ENCODE measurements around the gene LHB.

The LHB gene

DNA sequence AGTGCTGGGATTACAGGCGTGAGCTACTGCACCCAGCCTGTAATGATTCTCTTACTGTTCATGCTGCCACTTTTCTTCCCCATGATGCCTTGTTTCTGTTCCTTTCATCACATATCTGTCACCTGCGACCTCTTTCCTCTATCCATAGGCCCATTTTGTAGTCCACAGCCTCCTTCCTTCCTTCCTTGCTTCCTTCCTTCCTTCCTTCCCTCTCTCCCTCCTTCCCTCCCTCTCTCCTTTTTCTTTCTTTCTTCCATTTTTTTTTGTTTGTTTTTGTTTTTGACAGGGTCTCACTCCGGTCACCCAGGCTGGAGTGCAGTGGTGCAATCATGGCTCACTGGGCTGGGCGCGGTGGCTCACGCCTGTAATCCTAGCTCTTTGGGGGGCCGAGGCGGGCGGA is 28.0 kb downstream of the LHB start:
- TF ChIP-seq, protein P1, sequence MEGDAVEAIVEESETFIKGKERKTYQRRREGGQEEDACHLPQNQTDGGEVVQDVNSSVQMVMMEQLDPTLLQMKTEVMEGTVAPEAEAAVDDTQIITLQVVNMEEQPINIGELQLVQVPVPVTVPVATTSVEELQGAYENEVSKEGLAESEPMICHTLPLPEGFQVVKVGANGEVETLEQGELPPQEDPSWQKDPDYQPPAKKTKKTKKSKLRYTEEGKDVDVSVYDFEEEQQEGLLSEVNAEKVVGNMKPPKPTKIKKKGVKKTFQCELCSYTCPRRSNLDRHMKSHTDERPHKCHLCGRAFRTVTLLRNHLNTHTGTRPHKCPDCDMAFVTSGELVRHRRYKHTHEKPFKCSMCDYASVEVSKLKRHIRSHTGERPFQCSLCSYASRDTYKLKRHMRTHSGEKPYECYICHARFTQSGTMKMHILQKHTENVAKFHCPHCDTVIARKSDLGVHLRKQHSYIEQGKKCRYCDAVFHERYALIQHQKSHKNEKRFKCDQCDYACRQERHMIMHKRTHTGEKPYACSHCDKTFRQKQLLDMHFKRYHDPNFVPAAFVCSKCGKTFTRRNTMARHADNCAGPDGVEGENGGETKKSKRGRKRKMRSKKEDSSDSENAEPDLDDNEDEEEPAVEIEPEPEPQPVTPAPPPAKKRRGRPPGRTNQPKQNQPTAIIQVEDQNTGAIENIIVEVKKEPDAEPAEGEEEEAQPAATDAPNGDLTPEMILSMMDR (IDR thresholded peaks at IDR 0.05; ENCODE audit: borderline replicate concordance, insufficient read depth, low read depth, low read length): no peak

DNA sequence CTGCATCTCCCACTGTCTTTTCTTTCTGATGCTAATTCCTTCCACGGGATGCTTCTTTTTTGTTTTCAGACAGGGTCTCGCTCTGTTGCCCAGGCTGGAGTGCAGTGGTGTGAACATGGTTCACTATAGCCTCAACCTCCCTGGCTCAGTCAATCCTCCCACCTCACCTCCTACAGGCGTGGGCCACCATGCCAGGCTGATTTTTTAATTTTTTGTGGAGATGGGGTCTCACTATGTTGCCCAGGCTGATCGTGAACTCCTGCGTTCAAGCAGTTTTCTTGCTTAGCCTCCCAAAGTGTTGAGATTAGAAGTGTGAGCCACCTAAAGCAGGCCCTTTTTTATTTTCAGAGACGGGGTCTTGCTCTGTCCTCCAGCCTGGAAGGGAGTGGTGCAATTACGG is 28.6 kb downstream of the LHB start:
- TF ChIP-seq, protein P1 (IDR thresholded peaks at IDR 0.05; ENCODE audit: borderline replicate concordance, insufficient read depth, low read depth, low read length): no peak
- no peak overlapping the region for H3K4me3 ChIP-seq (ENCODE audit: low read depth, low read length)

More for the DNA sequence above, 28.0 kb downstream of the LHB start:
- no peak overlapping the region for H3K4me3 ChIP-seq (ENCODE audit: low read depth, low read length)

DNA sequence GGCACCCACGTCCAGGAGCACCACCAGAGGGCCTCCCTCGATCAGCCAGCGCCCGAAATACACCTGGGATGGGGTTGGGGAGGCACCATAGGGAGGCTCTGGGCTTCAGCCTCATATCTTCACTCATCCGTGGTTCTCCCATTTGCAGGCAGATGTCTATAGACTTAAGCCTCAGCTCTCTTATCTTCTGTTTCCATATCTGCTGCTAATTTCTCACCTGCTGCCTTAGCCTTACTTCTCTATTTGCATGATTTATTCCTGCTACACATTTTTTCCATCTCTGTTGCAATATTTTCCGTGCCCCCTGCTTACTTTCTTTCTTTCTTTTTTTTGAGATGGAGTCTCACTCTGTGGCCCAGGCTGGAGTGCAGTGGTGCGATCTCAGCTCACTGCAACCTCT is 29.6 kb downstream of the LHB start:
- TF ChIP-seq, protein P1 (IDR thresholded peaks at IDR 0.05; ENCODE audit: borderline replicate concordance, insufficient read depth, low read depth, low read length): no peak
- H3K4me3 ChIP-seq (ENCODE audit: low read depth, low read length): no peak overlapping the region

DNA sequence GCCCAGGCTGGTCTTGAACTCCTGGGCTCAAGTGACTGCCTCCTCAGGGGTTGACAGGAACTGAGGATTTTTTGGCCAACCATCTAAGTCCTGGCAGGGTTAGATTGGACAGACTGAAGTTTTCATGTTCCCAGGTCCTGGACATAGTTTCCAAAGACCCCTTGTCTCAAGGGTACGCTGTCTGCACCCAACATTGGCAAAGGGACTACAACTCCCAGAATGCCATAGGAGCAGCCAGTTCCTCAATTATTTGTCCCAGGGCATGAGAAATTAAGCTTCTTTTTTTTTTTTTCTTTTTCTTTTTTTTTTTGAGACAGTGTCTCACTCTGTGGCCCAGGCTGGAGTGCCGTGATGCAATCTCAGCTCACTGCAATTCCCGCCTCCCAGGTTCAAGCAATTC is 30.7 kb downstream of the LHB start:
- TF ChIP-seq, protein P1 (IDR thresholded peaks at IDR 0.05; ENCODE audit: borderline replicate concordance, insufficient read depth, low read depth, low read length): no peak
- H3K4me3 ChIP-seq (ENCODE audit: low read depth, low read length): no peak overlapping the region

DNA sequence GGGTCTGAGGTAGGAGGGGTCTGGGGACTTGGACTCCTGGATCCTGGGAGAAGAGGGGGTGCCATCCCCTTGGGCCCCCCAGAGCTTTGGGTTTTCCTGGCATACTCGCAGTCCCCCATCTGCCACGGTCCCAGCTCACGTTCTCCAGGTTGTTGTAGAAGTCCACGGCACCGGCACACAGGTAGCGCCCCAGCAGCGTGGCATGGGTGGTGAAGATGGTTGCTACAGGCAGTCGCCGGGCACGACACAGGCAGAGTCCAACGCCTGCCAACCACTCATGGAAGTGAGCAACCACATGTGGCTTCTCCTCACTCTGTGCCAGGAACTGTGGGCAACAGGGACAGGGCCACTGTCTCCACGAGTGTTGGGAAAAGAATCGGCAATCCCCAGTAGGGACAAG is 31.2 kb downstream of the LHB start:
- no peak overlapping the region for H3K4me3 ChIP-seq (ENCODE audit: low read depth, low read length)
- TF ChIP-seq, protein P1 (IDR thresholded peaks at IDR 0.05; ENCODE audit: borderline replicate concordance, insufficient read depth, low read depth, low read length): no peak

DNA sequence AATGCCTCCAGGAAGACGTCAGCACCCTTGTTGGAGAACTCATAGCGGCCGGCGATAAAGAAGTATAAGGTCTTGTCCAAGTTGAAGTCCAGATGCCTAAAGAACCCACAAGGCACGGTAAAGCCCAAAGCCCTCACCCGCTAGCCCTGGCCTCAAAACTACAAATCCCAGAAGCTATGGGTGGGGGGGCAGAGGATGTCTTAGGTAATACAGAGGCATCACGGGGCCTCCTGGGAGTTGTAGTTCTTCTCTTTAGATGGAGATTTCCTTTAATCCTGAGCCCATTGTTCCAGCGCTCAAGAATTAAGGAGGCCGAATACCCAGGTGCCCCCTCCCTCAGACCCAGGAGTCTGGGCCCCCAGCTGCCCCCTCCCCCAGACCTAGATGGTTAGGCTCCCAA is 34.6 kb downstream of the LHB start:
- H3K4me3 ChIP-seq (ENCODE audit: low read depth, low read length): no peak overlapping the region
- TF ChIP-seq, protein P1 (IDR thresholded peaks at IDR 0.05; ENCODE audit: borderline replicate concordance, insufficient read depth, low read depth, low read length): no peak

DNA sequence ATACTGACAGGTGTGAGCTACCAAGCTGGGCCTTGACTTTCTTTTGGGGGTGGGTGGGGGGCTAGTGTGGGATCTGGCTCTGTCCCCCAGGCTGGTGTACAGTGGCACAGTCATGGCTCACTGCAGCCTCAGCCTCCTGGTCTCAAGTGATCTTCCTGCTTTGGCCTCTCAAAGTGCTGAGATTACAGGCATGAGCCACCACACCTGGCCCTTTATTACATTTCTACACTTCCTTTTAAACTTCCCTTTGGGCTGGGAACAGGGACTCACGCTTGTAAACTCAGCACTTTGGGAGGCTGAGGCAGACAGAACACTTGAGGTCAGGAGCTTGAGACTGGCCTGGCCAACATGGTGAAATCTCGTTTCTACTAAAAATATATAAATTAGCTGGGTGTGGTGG is 39.8 kb downstream of the LHB start:
- H3K4me3 ChIP-seq (ENCODE audit: low read depth, low read length): no peak overlapping the region
- TF ChIP-seq, protein P1 (IDR thresholded peaks at IDR 0.05; ENCODE audit: borderline replicate concordance, insufficient read depth, low read depth, low read length): no peak

Data from GM12875 (cell line).